Retinal pigment epithelial cell (primary cell): ENCODE results near the gene APEH.
"Not testable (repeated sequence)": the region's sequence is repeated elsewhere in the genome, so short reads cannot be mapped to it uniquely, and the experiment has no call there.

Experiments used
- DNase-seq: peaks from one replicate; pipeline ENCODE4 v3.0.0-alpha.2; 2010; ENCODE audit warnings: low read depth
- H3K4me3 ChIP-seq: 2 replicates; pipeline ENCODE4 v1.5.1; 2011; ENCODE audit warnings: mild to moderate bottlenecking, low read length, control low read depth, moderate library complexity
- CTCF ChIP-seq: conservative IDR thresholded peaks from 2 replicates; pipeline ENCODE4 v1.5.1; 2011; ENCODE audit warnings: low read depth, low read length, control low read depth, inconsistent platforms

Gene APEH

GRCh38 chr3:49688338-49689045, 14.3 kb downstream of the APEH start:
- DNase-seq, result not testable (repeated sequence)
- H3K4me3 ChIP-seq, result peak overlapping the region; percentile 90

GRCh38 chr3:49689046-49689907, 15.1 kb downstream of the APEH start, which contains the start of the genes MST1 and RNF123:
TSS of gene MST1 (minus strand) at chr3:49689474. CDS start at chr3:49688691, 783 bp downstream.
TSS of gene RNF123 (plus strand) at chr3:49689557. CDS start at chr3:49691166, 1,609 bp downstream.
- peak; percentile 60 for DNase-seq
- TF ChIP-seq CTCF, result peak; percentile 35
- peak within 1 kb of the TSS; percentile 90 for H3K4me3 ChIP-seq

- peak overlapping the region; percentile 90 for H3K4me3 ChIP-seq
- not testable (repeated sequence) for DNase-seq
Observed at GRCh38 chr3:49689908-49690624, 15.9 kb downstream of the APEH start.

GRCh38 chr3:49690856-49691255, 16.7 kb downstream of the APEH start:
- not testable (repeated sequence) for H3K4me3 ChIP-seq, DNase-seq

- H3K4me3 ChIP-seq, DNase-seq: not testable (repeated sequence)
Observed at GRCh38 chr3:49691481-49691880, 17.3 kb downstream of the APEH start.

- not testable (repeated sequence) for DNase-seq, H3K4me3 ChIP-seq
Observed at GRCh38 chr3:49694409-49695070, 20.4 kb downstream of the APEH start.

GRCh38 chr3:49695350-49696015, 21.3 kb downstream of the APEH start:
- DNase-seq, H3K4me3 ChIP-seq: not testable (repeated sequence)

- H3K4me3 ChIP-seq, result no peak overlapping the region
- DNase-seq, result no peak
- no peak for TF ChIP-seq CTCF
Observed at GRCh38 chr3:49699281-49699979, 25.3 kb downstream of the APEH start.

GRCh38 chr3:49700014-49700413, 25.9 kb downstream of the APEH start:
- H3K4me3 ChIP-seq, result no peak overlapping the region
- no peak for DNase-seq
- TF ChIP-seq CTCF, result no peak
